OCI-M2 (cell line): ENCODE results near the gene PEAK1.

Experiments
- DNase-seq: peaks from one replicate; lab custom pipeline; 2025; ENCODE audit not compliant: unreplicated experiment; lab: John Stamatoyannopoulos, UW

PEAK1 gene

GRCh38 chr15:77099741-77100463, 320.0 kb downstream of the PEAK1 start:
- no peak for DNase-seq

DNA sequence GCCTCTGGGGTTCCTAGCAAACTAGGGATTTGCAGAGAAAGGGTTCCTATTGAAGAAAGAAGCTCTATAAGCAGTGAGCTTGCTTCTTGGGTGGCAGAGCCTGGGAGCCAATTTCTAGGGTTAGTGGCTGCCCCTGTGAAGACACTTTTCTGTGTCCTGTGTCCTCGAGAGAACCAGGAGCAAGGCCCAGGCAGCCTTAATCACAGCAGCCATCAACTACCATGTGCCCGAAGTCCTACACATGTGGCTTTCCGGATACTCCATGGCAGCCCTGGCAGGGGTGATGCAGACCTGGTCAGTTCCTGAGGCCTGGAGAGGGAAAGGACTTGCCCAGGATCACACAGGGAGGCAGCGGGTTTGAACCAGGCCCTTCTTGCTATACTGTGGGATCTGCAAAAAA, 321.3 kb downstream of the PEAK1 start:
- DNase-seq: no peak

GRCh38 chr15:77097921-77098320, 322.0 kb downstream of the PEAK1 start:
- no peak for DNase-seq

DNA sequence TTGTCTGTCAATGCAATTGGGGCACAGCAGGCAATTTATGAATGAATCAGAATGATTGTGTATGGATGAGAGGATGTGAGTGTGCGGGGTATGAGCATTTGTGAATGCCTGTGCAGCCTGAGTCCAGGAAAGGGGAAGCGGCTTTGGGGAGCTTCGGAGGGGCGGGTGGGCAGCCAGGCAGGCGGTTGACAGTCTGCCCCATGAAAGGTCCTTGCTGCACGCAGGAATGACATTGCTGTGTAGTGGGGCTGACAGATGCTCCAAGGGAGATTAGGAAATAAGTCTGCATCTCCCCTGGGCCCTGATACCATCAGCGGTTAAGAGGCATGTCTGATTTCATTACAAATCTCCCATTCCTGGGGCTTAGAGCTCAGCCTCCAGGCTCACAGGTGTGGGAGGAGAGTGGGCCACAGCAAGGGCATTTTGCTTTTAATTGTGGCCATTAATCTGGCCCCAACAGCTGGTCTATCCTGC, 322.6 kb downstream of the PEAK1 start:
- no peak for DNase-seq

DNA sequence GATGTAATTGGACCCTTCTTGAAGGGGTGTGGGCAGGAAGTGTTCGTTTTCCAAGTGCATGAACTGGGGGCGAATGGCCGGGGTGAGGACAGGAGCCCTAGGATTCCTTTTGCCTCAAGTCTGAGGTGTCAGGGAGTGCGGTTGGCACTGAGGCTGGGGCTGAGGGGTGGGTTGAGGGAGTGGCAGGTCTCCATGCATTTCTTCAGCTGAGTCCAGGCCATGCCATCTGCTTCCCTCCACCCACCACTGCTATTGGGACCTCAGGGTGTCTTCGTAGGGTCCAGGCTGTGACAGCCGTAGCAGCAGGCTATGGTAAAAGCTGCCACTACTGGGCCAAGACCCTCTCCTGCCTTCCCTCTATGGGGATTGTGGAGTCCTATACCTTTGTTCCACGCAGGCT, 323.4 kb downstream of the PEAK1 start:
- DNase-seq: no peak

DNA sequence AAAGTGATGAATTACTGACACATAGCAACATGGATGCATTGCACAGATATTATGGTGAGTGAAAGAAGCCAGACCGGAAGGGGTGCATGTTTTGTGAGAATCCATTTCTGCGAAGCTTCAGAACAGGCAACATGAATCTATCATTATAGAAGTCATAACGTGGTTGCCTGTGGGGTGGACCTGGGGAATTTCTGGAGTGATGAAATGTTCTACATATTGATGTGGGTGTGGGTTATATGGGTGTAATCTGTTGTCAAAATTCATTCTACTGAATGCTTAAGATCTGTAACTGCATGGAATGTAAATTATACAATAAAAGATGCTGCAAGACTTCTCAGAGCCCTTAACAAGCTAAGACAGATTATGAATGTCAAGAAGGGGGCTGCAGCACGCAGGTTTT, 323.8 kb downstream of the PEAK1 start:
- no peak for DNase-seq

DNA sequence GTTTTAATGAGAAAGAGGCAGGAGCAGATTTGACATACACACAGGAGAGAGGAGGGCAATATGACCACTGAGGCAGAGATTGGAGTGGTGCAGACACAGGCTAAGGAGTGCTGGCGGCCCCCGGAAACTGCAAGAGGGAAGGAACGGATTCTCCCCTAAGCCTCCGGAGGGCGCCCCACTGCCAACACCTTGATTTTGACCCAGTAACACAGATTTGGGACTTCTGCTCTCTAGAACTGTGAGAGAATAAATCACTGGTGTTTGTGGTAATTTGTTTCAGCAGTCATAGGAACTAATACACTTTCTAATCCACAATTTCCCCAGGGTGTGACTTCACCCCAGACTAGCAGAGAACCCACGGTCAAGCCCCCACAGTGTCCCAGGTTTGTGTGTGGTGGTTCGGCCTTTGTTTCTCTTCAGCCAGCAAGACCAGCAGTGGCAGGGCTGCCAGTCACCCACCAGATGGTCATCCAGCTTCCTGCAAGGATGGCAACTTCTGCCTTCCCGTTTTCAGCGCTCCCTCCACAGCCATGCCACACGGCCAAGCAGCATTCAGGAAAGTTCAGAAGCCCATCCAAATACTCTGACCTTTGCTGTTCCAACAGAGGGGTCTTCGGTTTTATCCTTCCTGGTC, 325.4 kb downstream of the PEAK1 start:
- DNase-seq: no peak

- no peak for DNase-seq
These were observed 326.5 kb downstream of the PEAK1 start for GRCh38 chr15:77093436-77093835.

DNA sequence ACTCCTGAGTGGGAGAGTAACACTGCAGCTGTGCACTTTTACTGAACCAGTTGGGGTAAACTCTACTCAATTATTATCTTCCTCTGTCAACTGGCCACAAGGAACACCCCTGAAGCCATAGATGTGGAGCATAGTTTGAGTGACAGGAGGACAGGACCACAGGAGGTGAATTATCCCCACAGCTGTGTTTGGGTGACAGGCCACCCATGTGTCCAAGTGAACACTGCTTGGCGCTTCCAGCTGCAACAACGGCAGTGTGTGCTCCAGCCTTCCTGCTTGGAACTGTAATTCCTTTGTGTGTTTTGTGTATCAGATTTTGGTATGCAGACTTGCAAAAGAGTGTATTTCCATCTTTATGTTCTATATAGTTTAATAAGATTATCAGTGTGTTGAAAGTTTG, 328.8 kb downstream of the PEAK1 start:
- DNase-seq: no peak

GRCh38 chr15:77087213-77087612, 332.7 kb downstream of the PEAK1 start:
- no peak for DNase-seq

- DNase-seq: no peak
These were observed 334.6 kb downstream of the PEAK1 start for GRCh38 chr15:77085297-77085696.

DNA sequence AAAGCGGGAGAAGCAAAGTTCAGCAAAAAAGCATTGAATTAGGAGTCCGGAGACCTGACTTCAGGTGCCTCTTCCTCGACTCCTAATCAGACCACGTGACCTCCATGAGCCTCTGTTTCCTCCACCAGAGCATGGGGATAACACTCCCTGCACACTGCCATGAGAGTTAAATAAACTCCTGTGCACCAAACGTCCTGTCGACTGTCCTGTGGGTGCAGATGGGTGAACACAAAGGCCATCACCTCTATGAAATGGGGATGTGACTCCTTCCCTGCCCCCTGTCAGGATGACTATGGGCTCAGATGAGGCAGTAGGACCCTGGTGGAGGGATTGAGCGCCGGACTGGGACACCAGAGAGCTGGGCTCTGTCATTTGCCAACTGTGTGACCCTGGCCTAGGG, 335.5 kb downstream of the PEAK1 start:
- no peak for DNase-seq

DNA sequence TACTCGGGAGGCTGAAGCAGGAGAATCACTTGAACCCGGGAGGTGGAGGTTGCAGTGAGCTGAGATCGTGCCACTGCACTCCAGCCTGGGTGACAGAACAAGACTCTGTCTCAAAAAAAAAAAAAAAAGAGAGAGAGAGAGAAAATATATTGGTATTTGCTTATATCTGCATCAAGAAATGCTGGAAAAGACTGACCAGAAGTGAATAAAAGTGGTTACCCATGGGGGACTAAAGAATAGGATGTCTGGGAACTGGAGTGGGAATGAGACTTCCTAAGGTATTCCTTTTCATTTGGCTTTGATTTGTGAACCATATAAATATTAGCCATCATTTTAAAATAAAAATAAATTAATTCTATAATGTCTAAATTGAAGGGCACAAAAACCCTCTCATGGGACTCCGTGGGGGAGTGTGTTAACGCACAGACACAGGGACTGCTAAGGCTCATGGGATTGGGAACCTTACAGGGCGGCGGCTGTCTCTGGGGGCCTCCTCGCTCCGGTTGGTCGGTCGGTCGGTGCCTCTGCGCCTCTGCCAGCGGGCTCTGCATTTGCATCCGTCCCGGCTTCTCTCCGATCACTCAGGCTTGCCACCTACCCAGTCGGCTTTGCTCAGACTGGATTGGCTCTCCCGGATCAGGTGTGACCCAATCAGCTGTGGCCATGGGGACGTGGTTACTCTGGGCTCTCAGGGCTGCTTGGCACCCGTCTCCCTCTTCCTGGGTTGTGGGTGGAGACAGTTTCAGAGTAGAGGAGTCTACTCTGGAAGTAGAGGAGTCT, 336.3 kb downstream of the PEAK1 start:
- DNase-seq: no peak

- DNase-seq: no peak
These were observed 337.9 kb downstream of the PEAK1 start for GRCh38 chr15:77081971-77082370.

DNA sequence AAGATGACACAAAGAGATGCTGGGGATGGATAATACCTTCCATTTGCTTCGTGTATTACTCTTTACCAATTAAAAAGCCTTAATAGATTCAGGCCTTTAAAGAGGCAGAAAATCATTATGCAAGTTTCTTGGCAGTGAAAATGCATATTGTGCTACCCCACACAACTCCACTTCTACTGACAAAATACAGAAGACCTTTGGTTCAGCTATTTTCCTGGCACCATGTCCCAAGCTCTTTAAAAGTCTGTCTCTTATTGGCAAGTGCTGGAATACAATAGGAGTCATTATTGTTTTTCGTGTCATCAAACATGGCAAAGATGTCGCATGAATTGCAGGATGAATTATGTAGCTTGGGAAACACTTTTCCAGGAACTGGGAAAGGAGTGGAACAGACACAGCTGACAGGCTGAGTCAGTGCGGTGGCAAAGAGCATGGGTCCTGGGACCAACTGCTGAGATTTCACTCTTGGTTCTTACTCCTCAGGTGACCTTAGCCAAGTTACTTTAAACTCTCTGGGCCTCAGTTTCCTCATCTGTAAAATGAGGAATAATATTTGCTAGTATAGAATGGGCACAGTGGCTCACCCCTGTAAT, 343.5 kb downstream of the PEAK1 start:
- DNase-seq: no peak

- DNase-seq: no peak
These were observed 344.4 kb downstream of the PEAK1 start for GRCh38 chr15:77075528-77075927.

DNA sequence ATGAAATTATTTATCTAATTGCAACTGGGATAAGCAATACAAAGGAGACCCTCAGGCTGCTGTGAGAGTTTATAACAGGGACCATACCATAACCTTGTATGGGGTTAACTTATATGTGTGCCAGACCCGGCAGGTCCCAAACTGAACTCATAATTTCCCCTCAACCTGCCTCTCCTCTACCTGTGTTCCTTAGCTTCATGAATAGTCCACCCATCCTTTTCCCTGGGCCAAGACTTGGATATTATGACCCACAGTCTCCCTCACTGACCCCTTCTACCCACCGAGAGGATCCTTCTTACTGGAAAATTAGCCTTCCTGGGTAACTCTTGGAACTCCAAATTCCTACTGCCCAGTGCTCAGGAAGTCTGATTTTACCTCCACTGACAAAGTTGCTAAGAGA, 345.6 kb downstream of the PEAK1 start:
- DNase-seq: no peak

- DNase-seq: no peak
These were observed 348.3 kb downstream of the PEAK1 start for GRCh38 chr15:77071305-77072223.

- peak; percentile 11 for DNase-seq
These were observed 349.2 kb downstream of the PEAK1 start, which contains the start of gene TSPAN3 for GRCh38 chr15:77070495-77071304. TSS of gene TSPAN3 (minus strand) at chr15:77071109. CDS start at chr15:77070954, 155 bp downstream.

DNA sequence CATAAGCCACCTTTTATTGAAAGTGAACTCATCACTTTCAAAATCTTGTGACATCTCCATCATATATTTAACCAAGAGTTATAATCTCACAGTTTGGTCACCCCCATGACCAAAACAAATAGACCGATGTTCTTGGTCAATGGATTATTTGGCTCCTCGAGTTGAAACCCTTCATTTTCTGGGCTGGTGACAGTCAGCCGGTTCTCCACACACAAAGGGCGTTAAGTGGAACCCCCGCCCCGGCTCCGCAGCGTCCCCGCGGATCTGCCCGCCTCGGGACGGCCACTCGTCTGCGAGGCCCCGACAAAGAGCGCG, 349.8 kb downstream of the PEAK1 start:
- no peak for DNase-seq
